Measurements from ENCODE around the gene TANK.

- TF ChIP-seq, protein P1, sequence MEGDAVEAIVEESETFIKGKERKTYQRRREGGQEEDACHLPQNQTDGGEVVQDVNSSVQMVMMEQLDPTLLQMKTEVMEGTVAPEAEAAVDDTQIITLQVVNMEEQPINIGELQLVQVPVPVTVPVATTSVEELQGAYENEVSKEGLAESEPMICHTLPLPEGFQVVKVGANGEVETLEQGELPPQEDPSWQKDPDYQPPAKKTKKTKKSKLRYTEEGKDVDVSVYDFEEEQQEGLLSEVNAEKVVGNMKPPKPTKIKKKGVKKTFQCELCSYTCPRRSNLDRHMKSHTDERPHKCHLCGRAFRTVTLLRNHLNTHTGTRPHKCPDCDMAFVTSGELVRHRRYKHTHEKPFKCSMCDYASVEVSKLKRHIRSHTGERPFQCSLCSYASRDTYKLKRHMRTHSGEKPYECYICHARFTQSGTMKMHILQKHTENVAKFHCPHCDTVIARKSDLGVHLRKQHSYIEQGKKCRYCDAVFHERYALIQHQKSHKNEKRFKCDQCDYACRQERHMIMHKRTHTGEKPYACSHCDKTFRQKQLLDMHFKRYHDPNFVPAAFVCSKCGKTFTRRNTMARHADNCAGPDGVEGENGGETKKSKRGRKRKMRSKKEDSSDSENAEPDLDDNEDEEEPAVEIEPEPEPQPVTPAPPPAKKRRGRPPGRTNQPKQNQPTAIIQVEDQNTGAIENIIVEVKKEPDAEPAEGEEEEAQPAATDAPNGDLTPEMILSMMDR (conservative IDR thresholded peaks at IDR 0.05), result no peak
- no peak for TF ChIP-seq ZFX (IDR thresholded peaks at IDR 0.05)
Measured at GRCh38 chr2:161122772-161123530, 37.3 kb upstream of the TANK start.

All from C4-2B (cell line).